Activated gamma-delta T cell (primary cell): ENCODE measurements around the gene ADH1C.
"Not testable (repeated sequence)": the region's sequence is repeated elsewhere in the genome, so short reads cannot be mapped to it uniquely, and the experiment has no call there.

Experiments used
- DNase-seq: peaks from one replicate; lab custom pipeline; 2025; lab: John Stamatoyannopoulos, UW
- total RNA-seq, 2 donors: gene quantifications; one replicate each; lab custom pipeline; 2026; lab: John Stamatoyannopoulos, UW

Gene ADH1C
- total RNA-seq, result 0 reads per million in 2 donors

GRCh38 chr4:99352602-99353537 lies at the start of gene ADH1C:
Gene ADH1C, minus strand, starts transcription at chr4:99352746. Its CDS starts 71 bp downstream, at chr4:99352675.
- no peak for DNase-seq

GRCh38 chr4:99400831-99401230 lies 48.3 kb upstream of the ADH1C start:
- no peak for DNase-seq

- DNase-seq, result no peak
These were observed 46.5 kb upstream of the ADH1C start for GRCh38 chr4:99399017-99399416.

- DNase-seq, result no peak
These were observed 43.2 kb upstream of the ADH1C start for GRCh38 chr4:99395595-99396364.

GRCh38 chr4:99394896-99395295 lies 42.4 kb upstream of the ADH1C start:
- DNase-seq, result no peak

GRCh38 chr4:99390055-99390454 lies 37.5 kb upstream of the ADH1C start:
- DNase-seq, result no peak

GRCh38 chr4:99389606-99390005 lies 37.1 kb upstream of the ADH1C start:
- DNase-seq, result no peak

- no peak for DNase-seq
These were observed 31.4 kb upstream of the ADH1C start for GRCh38 chr4:99383833-99384392.

- no peak for DNase-seq
These were observed 30.9 kb upstream of the ADH1C start for GRCh38 chr4:99383399-99383798.

- DNase-seq, result no peak
These were observed 30.3 kb upstream of the ADH1C start for GRCh38 chr4:99382745-99383360.

- no peak for DNase-seq
These were observed 29.1 kb upstream of the ADH1C start for GRCh38 chr4:99381588-99382175.

GRCh38 chr4:99379571-99379970 lies 27.0 kb upstream of the ADH1C start:
- DNase-seq, result no peak

- DNase-seq, result no peak
These were observed 26.3 kb upstream of the ADH1C start for GRCh38 chr4:99378876-99379275.

- DNase-seq, result not testable (repeated sequence)
These were observed 24.8 kb upstream of the ADH1C start for GRCh38 chr4:99377341-99377740.

- not testable (repeated sequence) for DNase-seq
These were observed 19.9 kb upstream of the ADH1C start for GRCh38 chr4:99372464-99372863.

GRCh38 chr4:99367817-99368216 lies 15.3 kb upstream of the ADH1C start:
- DNase-seq, result not testable (repeated sequence)

- DNase-seq, result no peak
These were observed 13.9 kb upstream of the ADH1C start for GRCh38 chr4:99366491-99366890.

GRCh38 chr4:99362768-99363167 lies 10.2 kb upstream of the ADH1C start:
- DNase-seq, result no peak

- DNase-seq, result no peak
These were observed 9.3 kb upstream of the ADH1C start for GRCh38 chr4:99361899-99362275.

- no peak for DNase-seq
These were observed 8.8 kb upstream of the ADH1C start for GRCh38 chr4:99361268-99361898.
